Activated naive CD4-positive, alpha-beta T cell treated with anti-CD3 and anti-CD28 coated beads, Interleukin-2, amount 50 U/mL, for 72 hours (primary cell): ENCODE measurements around the gene RIPK4. TPM values are rescaled to one million over a fixed set of nuclear protein-coding genes. Genes with fewer than 3 reads are reported as not detected.
A peak's percentile ranks its signal among the peaks of the same experiment; 100 is the strongest.

ENCODE experiments used
- ATAC-seq, 2 donors: fragments of 150-1000 bp; cut with Tn5 transposase; 2 replicates each; pipeline ENCODE4 v1.10.0; 2021; ENCODE audit warnings: mild to moderate bottlenecking in 2 of 2, moderate library complexity in 2 of 2
- DNase-seq, 2 donors: peaks; one replicate each; pipeline ENCODE4 v3.0.0; 2021 to 2022; ENCODE audit warnings: low spot score in 2 of 2
- H3K27ac Mint-ChIP-seq, 2 donors: one replicate each; pipeline ENCODE4 v1.8.0; 2022; ENCODE audit warnings: mild to moderate bottlenecking in 2 of 2, mixed read lengths in 2 of 2
- H3K36me3 Mint-ChIP-seq, 2 donors: one replicate each; pipeline ENCODE4 v1.8.0; 2022; ENCODE audit warnings: mixed read lengths in 2 of 2
- H3K9me3 Mint-ChIP-seq, 2 donors: one replicate each; pipeline ENCODE4 v1.8.0; 2022; ENCODE audit warnings: mixed read lengths in 2 of 2
- total RNA-seq, 2 donors: library from RNA; stranded (reverse); gene quantifications; one replicate each; pipeline ENCODE4 v1.2.3, GENCODE V29; 2022

Gene RIPK4
- total RNA-seq, 2 donors from 2014 or later = 0.52 to 1.3 TPM

GRCh38 chr21:41741253-41742072 lies 25.4 kb downstream of the RIPK4 start:
- H3K9me3 Mint-ChIP-seq = peaks cover 8 to 10% of the 10 kb centered on the region in 2 donors
- no peak overlapping the region for H3K27ac Mint-ChIP-seq
- no peak for DNase-seq
- H3K36me3 Mint-ChIP-seq = peaks cover 4 to 5% of the 10 kb centered on the region in 2 donors
- no peak for ATAC-seq

- DNase-seq = no peak
- peaks cover 4 to 5% of the 10 kb centered on the region in 2 donors for H3K36me3 Mint-ChIP-seq
- peaks cover 8 to 10% of the 10 kb centered on the region in 2 donors for H3K9me3 Mint-ChIP-seq
- no peak for ATAC-seq
- H3K27ac Mint-ChIP-seq = no peak overlapping the region
Measured at GRCh38 chr21:41740604-41741252, 26.1 kb downstream of the RIPK4 start.

- DNase-seq = no peak
- no peak for ATAC-seq
- Mint-ChIP-seq H3K9me3 (peaks cover 8 to 10% of the 10 kb centered on the region in 2 donors), H3K27ac (no peak overlapping the region), H3K36me3 (peaks cover 4 to 5% of the 10 kb centered on the region in 2 donors)
Measured at GRCh38 chr21:41739936-41740335, 26.9 kb downstream of the RIPK4 start.

- no peak for ATAC-seq
- Mint-ChIP-seq H3K9me3 (peaks cover 8 to 10% of the 10 kb centered on the region in 2 donors), H3K36me3 (peaks cover 4 to 5% of the 10 kb centered on the region in 2 donors), H3K27ac (no peak overlapping the region)
- DNase-seq = no peak
Measured at GRCh38 chr21:41739011-41739410, 27.8 kb downstream of the RIPK4 start.

- no peak for ATAC-seq
- Mint-ChIP-seq H3K9me3 (peaks cover 12 to 15% of the 10 kb centered on the region in 2 donors), H3K36me3 (peaks cover 5 to 10% of the 10 kb centered on the region in 2 donors), H3K27ac (peak overlapping the region in 1 of 2 donors; percentile 13)
- no peak for DNase-seq
Measured at GRCh38 chr21:41737651-41738324, 29.1 kb downstream of the RIPK4 start.

- DNase-seq (no peak), ATAC-seq (no peak)
- no peak overlapping the region for H3K27ac Mint-ChIP-seq
- peaks cover 5 to 11% of the 10 kb centered on the region in 2 donors for H3K36me3 Mint-ChIP-seq
- peaks cover 22 to 25% of the 10 kb centered on the region in 2 donors for H3K9me3 Mint-ChIP-seq
Measured at GRCh38 chr21:41736423-41736822, 30.4 kb downstream of the RIPK4 start.

GRCh38 chr21:41733951-41734689 lies 32.7 kb downstream of the RIPK4 start:
- Mint-ChIP-seq H3K27ac (no peak overlapping the region), H3K9me3 (peaks cover 25 to 29% of the 10 kb centered on the region in 2 donors), H3K36me3 (peaks cover 5 to 11% of the 10 kb centered on the region in 2 donors)
- no peak for DNase-seq
- ATAC-seq = no peak

- DNase-seq = no peak
Measured at GRCh38 chr21:41731081-41731480, 35.8 kb downstream of the RIPK4 start.

GRCh38 chr21:41730367-41730765 lies 36.5 kb downstream of the RIPK4 start:
- H3K27ac Mint-ChIP-seq = peak overlapping the region in 1 of 2 donors; percentile 34
- peaks cover 17 to 18% of the 10 kb centered on the region in 2 donors for H3K9me3 Mint-ChIP-seq
- no peak for DNase-seq
- ATAC-seq = no peak
- H3K36me3 Mint-ChIP-seq = peaks cover 0 to 7% of the 10 kb centered on the region in 2 donors

More at GRCh38 chr21:41731081-41731480, 35.8 kb downstream of the RIPK4 start:
- Mint-ChIP-seq H3K9me3 (peaks cover 17 to 18% of the 10 kb centered on the region in 2 donors), H3K36me3 (peaks cover 0 to 7% of the 10 kb centered on the region in 2 donors), H3K27ac (no peak overlapping the region)
- no peak for ATAC-seq

- peaks cover 17 to 18% of the 10 kb centered on the region in 2 donors for H3K9me3 Mint-ChIP-seq
- H3K27ac Mint-ChIP-seq = no peak overlapping the region
- ATAC-seq (no peak), DNase-seq (no peak)
- H3K36me3 Mint-ChIP-seq = peaks cover 0 to 7% of the 10 kb centered on the region in 2 donors
Measured at GRCh38 chr21:41729701-41730366, 37.0 kb downstream of the RIPK4 start.

GRCh38 chr21:41727784-41728763 lies 38.8 kb downstream of the RIPK4 start:
- Mint-ChIP-seq H3K27ac (no peak overlapping the region), H3K36me3 (peaks cover 0 to 4% of the 10 kb centered on the region in 2 donors), H3K9me3 (peaks cover 15 to 17% of the 10 kb centered on the region in 2 donors)
- ATAC-seq (no peak), DNase-seq (no peak)

- peaks cover 8 to 10% of the 10 kb centered on the region in 2 donors for H3K9me3 Mint-ChIP-seq
- no peak for DNase-seq
- no peaks in the 10 kb centered on the region for H3K36me3 Mint-ChIP-seq
- H3K27ac Mint-ChIP-seq = no peak overlapping the region
- ATAC-seq = no peak
Measured at GRCh38 chr21:41726970-41727783, 39.7 kb downstream of the RIPK4 start.

GRCh38 chr21:41726630-41726969 lies 40.3 kb downstream of the RIPK4 start:
- Mint-ChIP-seq H3K36me3 (no peaks in the 10 kb centered on the region), H3K27ac (no peak overlapping the region), H3K9me3 (peaks cover 5% of the 10 kb centered on the region in 2 donors)
- ATAC-seq (no peak), DNase-seq (no peak)

- Mint-ChIP-seq H3K27ac (no peak overlapping the region), H3K9me3 (peaks cover under 1% of the 10 kb centered on the region in 2 donors), H3K36me3 (no peaks in the 10 kb centered on the region)
- DNase-seq = no peak
- ATAC-seq = no peak
Measured at GRCh38 chr21:41726058-41726558, 40.7 kb downstream of the RIPK4 start.
